ENCODE results near the gene TJP2. TPM values are rescaled to one million over a fixed set of nuclear protein-coding genes. Genes with fewer than 3 reads are reported as not detected.

TJP2 gene
- total and polyA plus RNA-seq, 10 of the 15 experiments (the other 5 are each of a cell fraction or from before 2014, with no cell fraction given): 6.4 to 59.9 (median 29.7) TPM

- TF ChIP-seq ZBTB40 (IDR thresholded peaks at IDR 0.05; ENCODE audit: borderline replicate concordance): no peak
- no peak for TF ChIP-seq NR2C2 (IDR thresholded peaks at IDR 0.05; ENCODE audit: borderline replicate concordance, control insufficient read depth, insufficient read length, low read depth)
- no peak for TF ChIP-seq BMI1 (IDR thresholded peaks at IDR 0.05; ENCODE audit: borderline replicate concordance)
- TF ChIP-seq NFIC (IDR thresholded peaks at IDR 0.05; ENCODE audit: low read depth, low read length): no peak
- TF ChIP-seq EP300 (IDR thresholded peaks at IDR 0.05; ENCODE audit: borderline replicate concordance in 1 of 2, control insufficient read depth in 1 of 2, low read depth in 2 of 2, low read length in 2 of 2): no peak
- no peak for TF ChIP-seq SPI1 (IDR thresholded peaks at IDR 0.05; ENCODE audit: borderline replicate concordance, insufficient read depth, low read depth, low read length)
- TF ChIP-seq POLR2A (IDR thresholded peaks at IDR 0.05; ENCODE audit: low read depth, low read length): no peak
- no peak for TF ChIP-seq BHLHE40 (IDR thresholded peaks at IDR 0.05; ENCODE audit: borderline replicate concordance in 1 of 2, low read depth in 2 of 2, low read length in 1 of 2)
These were observed 72.6 kb downstream of the TJP2 start (continued) for GRCh38 chr9:69246629-69247028.

DNA sequence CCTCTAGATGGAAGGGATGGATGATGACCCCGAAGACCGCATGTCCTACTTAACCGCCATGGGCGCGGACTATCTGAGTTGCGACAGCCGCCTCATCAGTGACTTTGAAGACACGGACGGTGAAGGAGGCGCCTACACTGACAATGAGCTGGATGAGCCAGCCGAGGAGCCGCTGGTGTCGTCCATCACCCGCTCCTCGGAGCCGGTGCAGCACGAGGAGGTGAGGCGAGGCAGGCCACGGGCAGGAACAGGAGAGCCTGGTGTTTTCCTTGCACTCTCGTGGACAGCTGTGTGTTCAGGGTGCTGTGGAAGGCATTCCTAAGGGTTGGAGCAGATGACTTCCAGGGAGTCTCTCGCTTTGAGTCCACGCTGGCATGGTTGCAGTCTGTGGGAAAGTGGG lies 73.9 kb downstream of the TJP2 start:
- H3K4me3 ChIP-seq: no peak overlapping the region
- ChIA-PET POLR2A (no interaction called here), RAD21 (ENCODE audit: unreplicated experiment) (no interaction called here), CTCF (interaction anchor here (1.6 kb wide), 1 partner anchor 24 kb away, joined by 5 read pairs; no protein-coding TSS in a partner anchor), SMC1A (ENCODE audit: uncharacterized antibody, unreplicated experiment) (no interaction called here)
- FAIRE-seq: no peak
- no peak overlapping the region for H2AFZ ChIP-seq (ENCODE audit: control insufficient read depth, low read depth, low read length)
- no TSS peak for BruUV-seq (replicated peaks)
- no peaks in the 10 kb centered on the region for H3K27me3 ChIP-seq (replicated peaks in 1 of 2; ENCODE audit: control insufficient read depth in 2 of 2, insufficient read depth in 2 of 2, low read length in 1 of 2)
- in situ Hi-C loops (cut with MboI): no loop called here
- no peak for DNase-seq (ENCODE audit: low read depth, low spot score)
- H3K27ac ChIP-seq (ENCODE audit: control insufficient read depth, insufficient read depth): no peak overlapping the region
- ATAC-seq: no peak
- H3K9me3 ChIP-seq (replicated peaks; ENCODE audit: control insufficient read depth, insufficient read depth, low read length): no peaks in the 10 kb centered on the region
- H3K36me3 ChIP-seq (ENCODE audit: control insufficient read depth in 2 of 2, insufficient read depth in 2 of 2, low read length in 1 of 2): peaks cover 6 to 15% of the 10 kb centered on the region in 2 experiments
- WGBS (ENCODE audit: insufficient coverage, insufficient replicate concordance, low lambda C conversion rate, missing lambda C conversion rate): 89% methylated on average over 20 of the region's 22 CpGs
- no peaks in the 10 kb centered on the region for H3K79me2 ChIP-seq (ENCODE audit: control insufficient read depth, insufficient read depth, low read length)
- TF ChIP-seq, protein P1, sequence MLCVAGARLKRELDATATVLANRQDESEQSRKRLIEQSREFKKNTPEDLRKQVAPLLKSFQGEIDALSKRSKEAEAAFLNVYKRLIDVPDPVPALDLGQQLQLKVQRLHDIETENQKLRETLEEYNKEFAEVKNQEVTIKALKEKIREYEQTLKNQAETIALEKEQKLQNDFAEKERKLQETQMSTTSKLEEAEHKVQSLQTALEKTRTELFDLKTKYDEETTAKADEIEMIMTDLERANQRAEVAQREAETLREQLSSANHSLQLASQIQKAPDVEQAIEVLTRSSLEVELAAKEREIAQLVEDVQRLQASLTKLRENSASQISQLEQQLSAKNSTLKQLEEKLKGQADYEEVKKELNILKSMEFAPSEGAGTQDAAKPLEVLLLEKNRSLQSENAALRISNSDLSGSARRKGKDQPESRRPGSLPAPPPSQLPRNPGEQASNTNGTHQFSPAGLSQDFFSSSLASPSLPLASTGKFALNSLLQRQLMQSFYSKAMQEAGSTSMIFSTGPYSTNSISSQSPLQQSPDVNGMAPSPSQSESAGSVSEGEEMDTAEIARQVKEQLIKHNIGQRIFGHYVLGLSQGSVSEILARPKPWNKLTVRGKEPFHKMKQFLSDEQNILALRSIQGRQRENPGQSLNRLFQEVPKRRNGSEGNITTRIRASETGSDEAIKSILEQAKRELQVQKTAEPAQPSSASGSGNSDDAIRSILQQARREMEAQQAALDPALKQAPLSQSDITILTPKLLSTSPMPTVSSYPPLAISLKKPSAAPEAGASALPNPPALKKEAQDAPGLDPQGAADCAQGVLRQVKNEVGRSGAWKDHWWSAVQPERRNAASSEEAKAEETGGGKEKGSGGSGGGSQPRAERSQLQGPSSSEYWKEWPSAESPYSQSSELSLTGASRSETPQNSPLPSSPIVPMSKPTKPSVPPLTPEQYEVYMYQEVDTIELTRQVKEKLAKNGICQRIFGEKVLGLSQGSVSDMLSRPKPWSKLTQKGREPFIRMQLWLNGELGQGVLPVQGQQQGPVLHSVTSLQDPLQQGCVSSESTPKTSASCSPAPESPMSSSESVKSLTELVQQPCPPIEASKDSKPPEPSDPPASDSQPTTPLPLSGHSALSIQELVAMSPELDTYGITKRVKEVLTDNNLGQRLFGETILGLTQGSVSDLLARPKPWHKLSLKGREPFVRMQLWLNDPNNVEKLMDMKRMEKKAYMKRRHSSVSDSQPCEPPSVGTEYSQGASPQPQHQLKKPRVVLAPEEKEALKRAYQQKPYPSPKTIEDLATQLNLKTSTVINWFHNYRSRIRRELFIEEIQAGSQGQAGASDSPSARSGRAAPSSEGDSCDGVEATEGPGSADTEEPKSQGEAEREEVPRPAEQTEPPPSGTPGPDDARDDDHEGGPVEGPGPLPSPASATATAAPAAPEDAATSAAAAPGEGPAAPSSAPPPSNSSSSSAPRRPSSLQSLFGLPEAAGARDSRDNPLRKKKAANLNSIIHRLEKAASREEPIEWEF (IDR thresholded peaks at IDR 0.05; ENCODE audit: insufficient replicate concordance, low read depth, low read length): no peak
- no peak for TF ChIP-seq ETV6 (conservative IDR thresholded peaks at IDR 0.05 in 1 of 2, IDR thresholded peaks at IDR 0.05 in 1 of 2; ENCODE audit: borderline replicate concordance in 1 of 2, low read depth in 1 of 2)
- TF ChIP-seq NR2C2 (IDR thresholded peaks at IDR 0.05; ENCODE audit: borderline replicate concordance, control insufficient read depth, insufficient read length, low read depth): no peak
- no peak for TF ChIP-seq NRF1 (conservative IDR thresholded peaks at IDR 0.05; ENCODE audit: low read depth, low read length)
- no peak for TF ChIP-seq YBX1 (IDR thresholded peaks at IDR 0.05)
- no peak for TF ChIP-seq MTA3 (IDR thresholded peaks at IDR 0.05; ENCODE audit: borderline replicate concordance, low read length)
- no peaks in the 10 kb centered on the region for H4K20me1 ChIP-seq (ENCODE audit: control insufficient read depth, insufficient read depth)
- H3K4me2 ChIP-seq (ENCODE audit: control insufficient read depth, insufficient read depth): no peak overlapping the region
- intact Hi-C loops (cut with micrococcal nuclease; ENCODE audit: unreplicated experiment): no loop called here
- no peak overlapping the region for H3K9ac ChIP-seq (ENCODE audit: control insufficient read depth, insufficient read depth, low read length)
- no peaks in the 10 kb centered on the region for H3K4me1 ChIP-seq (ENCODE audit: control insufficient read depth, insufficient read depth, low read length)

Measured in GM12878 (cell line).